Forelimb muscle (tissue), 1 donor: Measurements from ENCODE around the gene BANP. TPM values are rescaled to one million over a fixed set of nuclear protein-coding genes. Genes with fewer than 3 reads are reported as not detected.

Experiments used
- DNase-seq: peaks from one replicate; pipeline ENCODE4 v3.0.0-alpha.2; 2013; ENCODE audit warnings: low read depth
- polyA plus RNA-seq: library from polyadenylated mRNA; unstranded; fragments of 120-200 nt; gene quantifications from one replicate; pipeline ENCODE4 v1.2.1, GENCODE V29; 2013; ENCODE audit not compliant: insufficient read length

Gene BANP
- polyA plus RNA-seq, 1 donor: 14.0 TPM

DNA sequence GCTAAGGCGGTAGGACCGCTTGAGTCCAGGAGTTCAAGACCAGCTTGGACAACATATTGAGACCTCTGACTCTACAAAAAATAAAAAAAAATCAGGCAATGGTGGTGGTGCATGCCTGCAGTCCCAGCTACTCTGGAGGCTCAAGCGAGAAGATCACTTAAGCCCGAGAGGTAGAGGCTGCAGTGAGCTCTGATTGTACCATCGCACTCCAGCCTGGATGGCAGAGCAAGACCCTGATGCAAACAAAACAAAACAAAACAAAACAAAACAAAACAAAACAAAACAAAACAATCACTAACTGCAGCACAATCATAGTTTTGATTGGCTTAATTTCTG lies 2.5 kb upstream of the BANP start:
- no peak for DNase-seq

DNA sequence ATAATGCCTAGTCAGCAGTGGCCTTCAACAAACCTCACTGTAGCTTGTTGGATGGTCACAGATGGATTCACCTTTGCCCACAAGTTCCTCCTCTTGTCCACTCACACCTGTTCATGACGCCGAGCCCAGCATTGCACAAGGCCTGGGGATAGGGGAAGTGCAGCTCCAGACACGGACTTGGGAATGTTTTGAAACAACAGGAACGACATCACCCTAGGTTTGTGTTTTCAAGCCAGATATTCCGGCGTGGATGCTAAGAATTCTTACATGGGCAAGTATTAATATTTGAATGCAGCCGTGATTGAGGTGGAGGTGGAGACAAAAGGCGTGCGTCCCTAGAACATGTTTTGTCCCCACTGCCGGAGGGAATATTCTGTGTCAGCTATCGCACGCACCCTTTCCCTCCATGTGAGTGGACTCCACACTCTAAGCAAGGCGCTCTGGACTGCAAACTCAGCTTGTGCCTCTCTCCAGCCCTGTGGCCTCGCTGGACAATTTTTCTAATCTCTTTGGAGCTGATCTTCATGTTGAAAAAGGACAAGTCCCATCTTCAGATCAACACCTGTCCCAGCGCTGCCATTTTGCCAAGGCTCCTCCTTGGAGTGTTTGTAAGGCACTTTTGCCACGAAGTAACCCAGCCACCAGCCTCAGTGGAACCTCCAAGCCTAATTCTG lies 2.0 kb upstream of the BANP start:
- no peak for DNase-seq

DNA sequence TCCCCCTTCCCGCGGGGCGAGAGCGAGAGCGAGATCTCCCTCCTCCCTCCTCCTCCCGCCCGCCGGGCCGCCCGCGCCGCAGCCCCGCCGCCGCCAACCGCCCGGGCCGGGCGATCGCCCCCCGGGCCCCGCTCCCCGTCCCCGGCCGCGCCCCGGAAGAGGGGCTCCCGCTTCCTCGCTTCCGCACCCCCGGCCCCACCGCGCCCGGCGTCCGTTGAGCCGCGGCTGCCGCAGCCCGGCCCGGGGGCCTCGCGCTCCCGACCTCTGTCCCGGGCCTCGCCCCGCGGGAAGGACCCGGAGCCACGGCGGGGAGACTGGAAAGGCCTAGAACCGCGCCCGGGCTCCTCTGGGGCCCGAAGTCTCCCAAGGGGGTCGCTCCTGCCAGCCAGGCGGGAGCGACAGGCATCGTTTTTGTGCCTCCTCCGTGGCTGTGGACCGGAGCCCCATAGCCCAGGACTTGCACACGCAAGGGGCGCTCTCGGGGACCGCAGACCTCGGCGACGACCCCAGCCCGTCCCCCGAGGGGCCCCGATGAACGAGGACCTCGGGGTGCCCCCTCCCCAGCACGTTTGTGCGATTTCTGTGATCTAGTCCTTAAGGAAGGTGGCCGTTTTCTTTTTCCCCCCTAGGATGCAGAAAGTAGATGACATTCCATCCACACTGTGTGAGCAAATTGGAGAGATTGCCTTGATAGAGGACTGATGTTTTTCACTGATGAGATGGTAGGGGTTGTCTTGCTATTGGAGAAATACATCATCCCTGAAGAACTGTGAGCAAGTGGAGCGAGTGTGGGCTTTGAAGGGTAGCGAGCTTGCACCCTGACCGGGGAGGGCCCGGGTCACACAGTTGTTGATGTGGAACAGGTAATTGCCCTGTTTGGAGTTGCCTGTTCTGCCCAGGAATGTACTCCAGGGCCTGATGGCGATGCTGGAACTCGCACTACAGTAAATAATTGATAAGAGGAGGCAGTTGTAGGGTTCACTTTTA lies 611 bp downstream of the BANP start:
- DNase-seq: no peak

DNA sequence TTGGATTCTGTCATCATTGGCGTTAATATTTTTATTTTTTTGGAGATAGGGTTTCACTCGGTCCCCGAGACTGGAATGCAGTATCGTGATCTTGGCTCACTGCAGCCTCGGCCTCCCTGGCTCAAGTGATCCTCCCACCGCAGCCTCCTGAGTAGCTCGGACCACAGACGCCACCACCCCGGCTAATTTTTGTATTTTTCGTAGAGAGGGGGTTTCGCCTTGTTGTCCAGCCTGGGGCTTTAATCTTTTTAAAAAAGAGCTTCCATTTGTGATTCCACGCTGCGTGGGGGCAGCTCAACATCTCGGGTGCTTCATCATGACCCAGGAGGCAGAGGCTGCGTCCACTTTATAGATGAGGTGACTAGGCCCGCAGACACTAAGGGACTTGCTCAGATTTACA lies 1.5 kb downstream of the BANP start:
- DNase-seq: no peak

DNA sequence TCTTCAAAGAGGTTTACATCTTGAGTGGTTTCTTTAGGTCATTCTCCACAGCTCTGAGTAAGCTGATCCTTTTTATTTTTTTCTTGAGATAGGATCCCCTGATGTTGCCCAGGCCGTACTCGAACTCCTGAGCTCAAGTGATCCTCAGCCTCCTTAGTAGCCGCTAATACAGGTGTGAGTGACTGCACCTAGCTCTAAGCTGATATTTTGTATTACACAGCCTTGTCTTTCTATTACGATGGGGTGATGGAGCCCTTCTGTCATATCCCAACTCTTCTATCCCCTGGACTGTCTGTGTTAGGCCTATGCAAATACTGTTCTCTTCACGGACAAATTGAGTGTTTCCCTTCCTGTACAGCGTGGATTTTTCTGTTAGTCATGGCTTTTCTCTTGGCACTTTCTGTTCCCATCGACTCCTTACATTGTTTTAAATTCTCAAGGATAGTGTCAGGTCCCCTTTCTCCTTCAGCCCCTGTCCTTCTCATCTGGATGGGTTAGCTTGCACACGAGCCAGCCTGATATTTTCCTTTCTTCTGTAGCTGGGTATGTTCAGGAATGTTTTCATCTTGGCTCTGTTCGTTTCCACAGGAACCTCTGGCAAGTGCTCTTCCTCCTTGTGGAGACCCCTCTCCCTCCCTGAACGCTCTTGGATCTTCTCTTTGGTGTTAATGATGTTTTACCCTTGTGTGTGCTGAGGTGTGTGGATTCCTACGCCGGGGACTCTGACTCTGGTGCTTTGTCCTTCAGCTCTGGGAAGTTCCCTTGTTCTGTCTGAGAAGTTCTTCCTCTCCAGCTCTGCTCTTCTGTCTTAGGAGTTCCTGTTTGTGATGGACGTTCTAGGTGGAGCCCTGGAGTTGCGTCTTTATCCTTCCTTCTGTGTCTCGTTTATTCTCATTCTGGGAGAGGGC lies 2.3 kb downstream of the BANP start:
- DNase-seq: no peak

DNA sequence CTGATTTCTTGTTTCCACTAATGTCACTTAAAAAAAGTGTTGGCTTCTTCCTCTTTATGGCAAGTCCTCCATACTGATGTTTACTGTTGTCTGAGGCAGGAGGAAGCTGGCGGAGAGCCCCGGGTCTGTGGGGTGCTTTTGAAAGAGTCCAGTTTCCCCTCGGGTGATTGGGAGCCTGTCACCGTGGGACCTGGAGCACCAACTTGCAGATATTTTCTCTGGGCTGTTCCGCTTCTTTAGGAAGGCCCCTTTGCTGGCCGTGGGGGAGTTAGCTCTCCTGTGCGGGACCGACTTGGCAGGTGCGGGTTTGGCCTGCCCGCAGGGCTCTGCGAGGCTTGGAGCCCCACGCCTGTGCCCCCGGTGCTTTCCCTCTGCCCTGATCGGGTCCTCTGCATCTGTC lies 3.1 kb downstream of the BANP start:
- no peak for DNase-seq

DNA sequence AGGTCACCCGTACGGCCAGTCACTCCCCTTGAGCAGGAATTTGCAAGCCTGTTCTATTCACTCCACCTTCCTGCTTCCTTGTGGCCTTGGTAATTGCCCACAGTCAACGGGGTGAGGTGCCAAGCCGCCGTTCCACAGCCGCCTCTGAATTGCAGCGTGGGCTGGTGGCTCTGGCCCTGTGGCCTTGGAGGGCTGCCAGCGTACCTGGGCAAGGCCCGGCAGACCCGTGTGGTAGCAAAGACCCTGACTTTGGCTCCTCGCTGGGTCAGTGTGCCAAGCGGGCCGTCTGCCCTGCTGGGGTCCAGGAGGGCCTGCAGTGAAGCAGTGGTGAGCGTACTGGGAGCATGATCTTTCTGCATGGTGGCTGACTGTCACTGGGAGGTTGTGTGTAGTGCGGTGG lies 3.6 kb downstream of the BANP start:
- no peak for DNase-seq

DNA sequence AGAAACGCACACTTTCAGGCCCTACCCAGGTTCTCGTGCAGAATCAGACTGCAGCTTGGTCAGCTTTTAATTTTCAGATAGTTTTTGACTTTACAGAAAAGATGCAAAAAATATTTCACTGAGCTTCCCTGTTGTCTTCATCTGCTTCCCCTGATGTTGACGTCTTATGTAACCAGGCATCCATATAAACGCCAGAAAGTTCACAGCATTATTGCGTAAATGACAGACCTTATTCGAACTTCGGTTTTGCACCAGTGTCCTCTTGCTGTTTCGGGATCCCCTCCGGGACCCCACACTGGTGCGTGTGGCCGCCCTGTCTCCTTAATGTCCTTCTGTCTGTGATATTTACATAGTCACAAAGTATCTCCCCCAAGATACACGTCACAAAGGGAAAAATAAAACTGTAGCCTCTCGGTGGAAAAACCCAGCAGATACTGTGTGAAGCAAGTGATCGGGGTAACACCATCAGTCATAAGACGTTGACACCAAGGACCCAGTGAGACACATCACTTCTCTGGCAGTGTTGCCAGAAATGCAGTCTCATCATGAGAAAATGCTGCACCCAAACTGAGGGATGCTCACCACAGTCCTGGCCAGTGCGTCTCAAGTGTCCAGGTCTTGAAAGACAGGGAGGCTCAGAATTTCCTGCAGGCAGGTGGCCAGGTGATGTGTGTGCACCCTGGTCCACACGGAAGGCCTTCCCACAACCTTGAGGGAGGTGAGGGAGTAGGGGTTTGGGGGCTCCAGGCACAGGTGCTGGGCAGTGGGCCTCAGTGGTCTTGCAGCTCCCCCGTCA lies 4.3 kb downstream of the BANP start:
- no peak for DNase-seq

DNA sequence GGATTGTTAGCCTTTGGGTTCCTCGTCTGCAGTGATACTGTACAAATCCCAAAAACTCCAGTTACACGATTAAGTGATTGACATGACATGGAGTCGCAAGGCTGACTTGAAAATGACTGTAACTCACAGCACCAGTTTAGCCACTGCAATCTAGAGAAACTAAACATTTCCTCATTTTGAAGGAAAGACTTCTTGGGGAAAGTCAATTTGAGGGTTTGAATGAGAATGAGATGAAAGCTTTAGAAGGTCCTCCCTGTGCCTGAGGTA lies 4.8 kb downstream of the BANP start:
- no peak for DNase-seq

DNA sequence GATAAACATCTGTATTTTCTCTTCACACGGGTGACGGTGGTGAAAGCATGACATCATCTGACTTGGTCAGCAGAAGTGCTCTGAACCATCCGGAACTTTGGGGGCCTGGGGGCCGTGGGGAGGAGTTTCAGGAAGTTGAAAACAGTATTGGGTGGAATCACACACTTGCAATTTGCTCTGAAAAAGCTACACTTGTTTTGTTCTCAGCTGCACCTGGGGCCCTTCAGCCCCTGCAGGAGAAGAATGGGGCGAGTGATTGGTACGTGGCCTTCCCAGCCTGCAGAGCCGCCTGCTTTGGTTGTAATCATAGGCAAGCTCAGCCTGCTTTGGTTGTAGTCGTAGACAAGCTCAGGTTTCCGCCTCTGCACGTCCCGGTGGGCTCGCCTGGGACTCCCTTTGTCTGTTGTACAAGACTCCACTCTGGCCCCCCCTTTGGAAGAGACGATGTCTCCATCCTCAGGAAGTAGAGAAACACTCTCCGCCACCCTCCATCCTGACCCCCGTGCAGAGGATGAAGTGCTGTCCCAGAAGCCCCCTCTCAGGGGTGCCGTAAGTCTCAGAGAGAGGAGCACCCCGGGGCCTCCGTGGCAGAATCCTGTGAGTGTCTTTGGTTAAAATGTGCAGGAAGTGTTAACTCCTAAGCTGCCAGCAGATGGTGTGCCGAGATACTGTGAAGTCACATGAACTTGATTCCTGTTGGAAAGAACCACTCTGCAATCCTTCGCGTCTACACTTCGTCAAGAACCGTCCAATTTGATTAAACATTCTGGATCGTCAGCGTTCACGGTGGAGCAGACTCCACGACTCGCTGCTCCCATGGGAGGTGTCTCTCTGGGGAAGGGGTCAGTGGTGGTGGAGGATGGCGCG lies 5.4 kb downstream of the BANP start:
- no peak for DNase-seq

DNA sequence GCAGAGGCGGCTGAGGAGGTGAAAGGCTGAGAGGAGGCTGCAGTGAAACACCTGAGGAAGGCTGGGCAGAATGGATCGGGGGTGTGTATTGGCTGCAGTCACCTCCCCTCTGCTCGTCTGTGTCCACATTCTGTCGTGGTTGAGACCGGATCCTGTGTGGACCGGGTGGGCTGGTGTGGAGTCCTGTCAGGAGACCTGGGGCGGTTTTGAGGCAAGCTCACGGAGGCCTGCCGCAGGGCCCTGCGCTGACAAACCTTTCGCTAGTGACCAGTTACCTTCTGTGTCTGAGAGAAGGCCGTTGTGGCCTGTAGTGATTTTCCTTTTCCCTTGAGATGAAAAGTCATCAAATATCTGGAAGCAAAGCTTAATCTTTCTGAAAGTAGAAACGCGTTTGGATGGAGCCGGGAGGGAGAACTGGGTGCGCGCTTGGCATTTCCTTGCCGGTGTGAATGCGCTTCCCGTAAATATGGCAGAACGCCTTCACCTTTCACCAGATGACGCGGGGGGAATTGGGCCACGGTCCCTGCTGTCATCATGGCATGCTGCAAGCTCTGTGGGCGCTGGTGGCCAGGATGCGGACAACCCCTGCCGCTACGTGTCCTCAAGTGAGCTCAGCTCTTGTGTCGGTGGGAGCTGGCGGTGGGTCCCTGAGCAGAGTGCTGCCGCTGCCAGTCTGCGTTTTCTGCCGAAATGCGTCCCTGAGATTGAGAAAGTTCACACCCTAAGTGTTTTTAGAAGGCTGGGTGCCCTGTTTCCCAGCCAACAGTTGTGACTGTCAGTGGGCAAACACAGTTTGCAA lies 6.3 kb downstream of the BANP start:
- no peak for DNase-seq

DNA sequence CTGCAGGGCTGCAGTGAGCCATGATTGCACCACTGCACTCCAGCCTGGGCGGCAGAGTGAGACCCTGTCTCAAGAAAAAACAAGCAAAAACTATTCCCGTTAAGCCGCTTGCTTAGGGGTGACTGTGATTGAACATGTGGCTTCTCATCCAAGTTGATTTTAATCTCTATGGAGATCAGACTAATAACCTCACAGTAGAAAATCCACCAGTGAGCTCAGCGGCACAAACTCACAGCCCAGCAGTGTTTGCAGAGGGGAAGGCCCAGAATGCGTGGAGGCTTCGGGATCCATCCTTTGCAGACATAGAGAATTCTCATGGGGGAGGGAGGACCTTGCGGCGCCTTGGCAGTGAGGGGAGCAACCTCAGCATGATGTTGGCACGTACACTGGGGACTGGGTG lies 7.4 kb downstream of the BANP start:
- DNase-seq: no peak

DNA sequence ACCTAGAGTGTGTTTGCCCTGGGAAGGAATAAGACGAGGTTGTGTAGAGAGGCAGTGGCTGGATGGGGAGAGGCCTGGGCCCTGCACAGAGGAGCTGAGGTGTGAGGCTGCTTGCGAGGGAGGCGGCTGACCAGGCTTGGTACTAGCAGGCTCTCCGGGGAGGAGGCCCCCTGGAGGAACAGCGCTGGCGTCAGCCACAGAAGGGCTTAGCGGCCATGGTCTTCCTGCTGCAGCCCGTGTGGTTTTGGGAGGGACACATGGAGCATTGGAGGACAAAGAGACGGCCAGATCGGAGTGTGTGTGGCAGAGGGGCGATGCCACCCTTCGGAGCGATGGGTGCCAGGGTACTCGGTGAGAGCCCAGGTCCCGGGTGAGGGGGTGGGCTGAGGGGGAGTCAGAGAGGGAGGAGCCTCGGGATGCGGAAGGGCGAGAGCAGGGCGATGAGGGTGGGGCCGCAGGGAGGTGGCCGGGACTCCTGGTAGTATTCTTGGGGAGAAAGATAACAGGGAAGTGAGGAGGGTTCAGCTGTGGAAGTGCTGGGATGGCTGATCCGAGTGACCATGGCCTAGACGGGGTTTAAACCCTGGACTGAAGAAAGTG lies 8.3 kb downstream of the BANP start:
- no peak for DNase-seq

DNA sequence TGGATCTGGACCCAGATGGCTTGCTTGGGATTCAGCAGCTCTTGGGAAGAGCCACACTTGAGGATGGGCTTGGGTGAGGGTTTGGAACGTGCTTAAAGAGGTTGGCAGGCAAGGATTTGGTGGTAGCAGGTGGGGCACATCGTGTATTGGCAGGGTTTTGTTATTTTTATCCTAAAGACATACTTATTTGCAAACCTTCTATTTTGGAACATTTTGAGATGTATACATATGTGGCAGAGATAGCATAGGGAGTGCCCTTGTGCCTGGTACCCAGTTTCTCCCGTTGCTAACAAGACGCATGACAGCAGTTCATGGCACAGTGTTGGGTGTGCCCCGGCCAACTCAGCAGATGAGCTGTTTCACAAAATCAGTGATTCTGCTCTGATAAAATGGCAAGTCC lies 9.1 kb downstream of the BANP start:
- DNase-seq: no peak

DNA sequence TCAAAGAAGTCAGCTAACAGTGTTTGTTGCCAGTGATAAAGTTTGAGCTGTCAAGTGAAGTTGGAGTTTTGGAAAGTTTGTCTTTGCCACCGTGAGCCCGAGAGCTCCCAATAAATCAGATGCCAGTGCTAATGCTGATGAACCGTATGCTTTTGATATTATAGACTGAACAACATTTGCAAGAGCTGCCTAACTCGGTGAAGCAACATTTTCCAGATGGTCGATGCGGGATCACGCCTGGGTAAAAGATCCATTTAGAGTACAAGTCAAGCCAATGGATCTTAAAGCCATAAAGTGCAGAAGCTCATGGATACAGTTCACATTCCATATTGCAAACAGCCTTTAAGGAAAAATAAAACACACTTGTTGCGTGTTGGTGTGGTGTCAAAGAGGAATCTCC lies 9.6 kb downstream of the BANP start:
- no peak for DNase-seq

DNA sequence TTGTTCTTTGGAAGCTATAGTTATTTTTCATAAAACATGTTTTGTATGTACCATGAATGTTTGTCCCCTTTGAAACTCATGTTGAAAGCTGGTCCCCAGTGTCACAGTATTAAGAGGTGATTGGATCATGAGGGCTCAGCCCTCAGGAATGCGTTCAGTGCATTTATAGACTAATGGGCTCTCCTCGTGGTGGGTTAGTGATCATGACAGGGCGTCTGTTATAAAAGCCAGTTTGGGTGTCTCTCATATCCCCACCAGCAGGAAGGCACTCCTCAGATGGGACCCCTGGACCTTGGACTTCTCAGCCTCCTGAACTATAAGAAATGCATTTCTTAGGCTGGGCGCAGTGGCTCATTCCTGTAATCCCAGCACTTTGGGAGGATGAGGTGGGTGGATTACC lies 10.4 kb downstream of the BANP start:
- DNase-seq: no peak

DNA sequence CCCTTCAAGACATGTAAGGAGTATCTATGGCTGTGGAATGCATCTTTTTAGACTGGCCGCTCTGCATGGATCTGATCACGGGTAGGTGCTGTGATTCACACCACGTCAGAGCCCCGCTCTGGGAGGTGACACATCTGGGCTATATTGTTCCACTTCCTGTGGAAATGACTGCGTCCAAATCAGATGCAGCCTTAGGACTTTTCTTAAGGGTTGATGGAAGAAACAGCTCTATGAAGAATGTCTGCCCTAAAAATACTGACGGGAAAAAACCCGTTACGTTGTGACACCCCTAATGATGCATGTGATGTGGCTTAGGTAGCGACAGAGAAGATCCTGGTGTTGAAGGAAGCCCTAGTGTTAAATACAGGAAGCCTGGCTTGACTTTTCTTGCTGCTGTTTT lies 12.2 kb downstream of the BANP start:
- DNase-seq: no peak

DNA sequence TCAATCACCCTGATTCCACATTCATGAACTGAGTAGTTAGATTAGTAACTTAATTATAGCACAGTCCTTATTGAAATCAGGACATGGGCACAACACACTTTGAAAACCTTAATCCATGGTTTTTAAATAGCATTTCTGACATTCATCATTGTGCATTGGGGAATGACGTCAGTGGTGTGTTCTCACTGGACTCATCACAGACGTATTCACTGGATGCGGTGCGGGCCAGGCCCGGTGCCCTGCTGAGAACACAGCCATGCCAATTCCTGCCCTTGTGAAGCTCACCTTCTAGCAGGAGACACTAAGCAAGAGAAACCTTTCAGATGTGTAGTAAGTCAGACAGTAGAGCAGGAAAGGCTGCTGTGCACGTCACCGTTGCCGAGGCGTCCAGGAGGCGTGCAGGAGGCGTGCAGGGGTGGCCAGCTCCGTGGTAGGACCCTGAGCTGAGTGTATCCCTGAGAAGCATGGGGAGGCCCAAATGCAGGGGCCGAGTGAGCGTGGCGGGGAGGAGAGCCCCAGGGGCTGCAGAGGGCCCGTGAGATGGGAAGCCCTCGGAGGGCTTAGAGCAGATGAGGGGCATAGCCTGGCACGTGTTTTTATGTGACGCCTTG lies 12.9 kb downstream of the BANP start:
- no peak for DNase-seq

DNA sequence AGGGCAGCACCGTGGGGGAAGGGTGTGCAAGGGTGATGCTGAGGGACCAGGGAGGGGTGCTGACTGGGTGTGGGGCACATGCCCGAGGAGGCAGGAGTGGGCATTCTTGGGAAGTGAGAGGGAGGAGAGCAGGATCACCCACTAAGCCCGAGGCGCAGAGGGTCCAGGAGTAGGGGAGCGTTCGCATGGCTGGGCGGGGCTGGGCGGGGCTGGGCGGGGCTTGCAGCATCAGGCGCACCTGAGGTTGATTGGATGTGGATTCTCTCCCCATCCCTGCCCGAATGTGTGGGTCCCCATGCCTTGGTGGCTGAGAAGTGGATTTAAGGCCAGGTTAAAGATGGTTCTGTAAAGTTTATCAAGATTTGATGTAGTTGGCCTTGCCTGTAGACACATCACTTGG lies 14.2 kb downstream of the BANP start:
- DNase-seq: no peak
